Measurements from ENCODE around the gene PI4K2A.
A peak's percentile ranks its signal among the peaks of the same experiment; 100 is the strongest.

PI4K2A gene

DNA sequence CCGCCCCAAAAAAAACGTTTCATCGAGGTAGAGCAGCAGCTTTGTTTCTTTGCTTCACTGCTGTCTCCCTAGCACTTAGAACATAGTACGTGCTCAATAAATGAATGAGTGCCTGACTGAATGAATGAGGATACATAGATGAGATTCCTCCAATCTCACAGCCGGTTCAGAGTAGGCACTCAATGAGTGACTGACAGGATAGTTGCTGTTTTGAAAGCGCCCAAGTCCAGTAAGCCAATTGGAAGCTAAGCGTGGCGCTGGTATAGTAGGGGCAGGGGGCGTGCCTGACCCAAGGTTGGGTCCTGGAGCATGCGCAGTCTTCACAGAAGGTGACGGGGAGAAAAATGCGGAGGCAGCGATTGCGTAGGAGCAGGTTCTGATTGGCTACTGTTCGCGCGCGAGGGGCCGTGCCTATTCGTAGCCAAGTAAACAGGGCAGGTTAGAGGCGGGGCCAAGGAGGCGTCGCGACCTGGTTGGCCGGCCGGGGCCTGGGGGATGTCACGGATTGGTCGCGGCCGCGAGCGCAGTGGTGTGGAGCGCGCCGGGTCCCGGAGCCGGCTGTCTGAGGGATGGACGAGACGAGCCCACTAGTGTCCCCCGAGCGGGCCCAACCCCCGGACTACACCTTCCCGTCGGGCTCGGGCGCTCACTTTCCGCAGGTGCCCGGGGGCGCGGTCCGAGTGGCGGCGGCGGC is at the start of gene PI4K2A:
Gene PI4K2A (plus strand): TSS at position 498 of the 694 bp plus-strand sequence. CDS start 72 bp downstream, at position 570.
- ATAC-seq (ENCODE audit: low read depth) = peak; percentile 94
- Mint-ChIP-seq H3K27me3 (no peaks in the 10 kb centered on the region), H3K9me3 (no peaks in the 10 kb centered on the region), H3K27ac (peak within 1 kb of the TSS; percentile 76), H3K4me1 (peaks cover 15% of the 10 kb centered on the region), H3K4me3 (peak within 1 kb of the TSS; percentile 92), H3K36me3 (peaks cover 7% of the 10 kb centered on the region)
- peak; percentile 90 to 98 for DNase-seq (ENCODE audit: low spot score in 2 of 2)

DNA sequence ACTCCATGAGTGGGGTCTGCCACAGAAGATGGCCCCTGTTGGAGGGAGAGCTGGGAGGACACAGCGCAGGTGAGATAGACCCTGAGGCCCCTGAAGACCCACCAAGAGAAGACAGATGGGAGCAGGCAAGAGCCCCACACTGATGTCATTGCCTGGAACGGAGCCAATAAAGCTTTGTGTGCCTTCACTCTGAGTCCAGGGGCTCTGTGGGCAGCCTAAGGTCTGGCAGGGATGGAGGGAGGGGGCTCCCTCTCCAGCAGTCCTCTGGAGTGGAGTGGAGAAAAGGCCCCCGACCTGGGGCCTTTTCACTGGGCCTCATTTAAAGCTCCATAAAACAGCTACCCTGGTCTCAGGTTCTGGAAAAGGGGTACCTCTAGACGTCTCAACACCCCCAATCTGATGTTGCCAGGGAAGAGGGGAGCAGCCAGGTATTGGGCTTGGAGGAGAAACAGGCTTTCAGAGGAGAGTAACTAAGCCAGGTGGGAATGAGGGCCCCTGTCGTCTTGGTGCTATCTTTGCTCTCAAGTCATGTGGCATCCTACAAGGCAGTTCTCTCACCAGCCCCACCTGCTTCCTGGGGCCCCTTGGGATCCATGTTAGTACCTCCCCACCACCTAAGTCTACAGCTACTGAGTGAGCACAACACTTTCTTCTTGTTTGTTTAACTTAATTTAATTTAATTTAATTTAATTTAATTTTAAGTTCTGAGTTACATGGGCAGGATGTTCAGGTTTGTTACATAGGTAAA is 49.5 kb upstream of the PI4K2A start:
- Mint-ChIP-seq H3K4me3 (no peak overlapping the region), H3K27me3 (no peaks in the 10 kb centered on the region), H3K36me3 (no peaks in the 10 kb centered on the region), H3K4me1 (no peaks in the 10 kb centered on the region), H3K27ac (no peak overlapping the region), H3K9me3 (no peaks in the 10 kb centered on the region)
- DNase-seq (ENCODE audit: low spot score in 2 of 2) = no peak
- ATAC-seq (ENCODE audit: low read depth) = no peak

DNA sequence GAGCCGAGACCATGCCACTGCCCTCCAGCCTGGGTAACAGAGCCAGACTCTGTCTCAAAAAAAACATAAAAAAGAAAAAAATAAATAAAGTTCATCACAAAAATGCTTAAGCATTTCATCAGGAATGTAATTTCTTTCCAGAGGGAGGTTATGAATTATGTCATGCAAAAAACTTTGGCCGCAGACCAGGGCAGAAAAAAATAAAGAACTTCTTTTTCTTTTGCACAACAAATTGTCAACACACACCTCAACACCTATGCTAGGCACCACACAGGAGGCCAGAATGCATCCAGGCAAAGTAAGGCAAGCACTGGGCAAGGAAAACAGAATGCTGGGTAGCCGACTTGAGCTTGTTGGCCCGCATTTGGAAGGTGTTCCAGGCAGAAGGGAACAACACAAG is 47.0 kb upstream of the PI4K2A start:
- Mint-ChIP-seq H3K27ac (no peak overlapping the region), H3K4me1 (no peaks in the 10 kb centered on the region), H3K4me3 (no peak overlapping the region), H3K36me3 (no peaks in the 10 kb centered on the region), H3K9me3 (no peaks in the 10 kb centered on the region), H3K27me3 (no peaks in the 10 kb centered on the region)
- DNase-seq (ENCODE audit: low spot score in 2 of 2) = no peak
- ATAC-seq (ENCODE audit: low read depth) = no peak

DNA sequence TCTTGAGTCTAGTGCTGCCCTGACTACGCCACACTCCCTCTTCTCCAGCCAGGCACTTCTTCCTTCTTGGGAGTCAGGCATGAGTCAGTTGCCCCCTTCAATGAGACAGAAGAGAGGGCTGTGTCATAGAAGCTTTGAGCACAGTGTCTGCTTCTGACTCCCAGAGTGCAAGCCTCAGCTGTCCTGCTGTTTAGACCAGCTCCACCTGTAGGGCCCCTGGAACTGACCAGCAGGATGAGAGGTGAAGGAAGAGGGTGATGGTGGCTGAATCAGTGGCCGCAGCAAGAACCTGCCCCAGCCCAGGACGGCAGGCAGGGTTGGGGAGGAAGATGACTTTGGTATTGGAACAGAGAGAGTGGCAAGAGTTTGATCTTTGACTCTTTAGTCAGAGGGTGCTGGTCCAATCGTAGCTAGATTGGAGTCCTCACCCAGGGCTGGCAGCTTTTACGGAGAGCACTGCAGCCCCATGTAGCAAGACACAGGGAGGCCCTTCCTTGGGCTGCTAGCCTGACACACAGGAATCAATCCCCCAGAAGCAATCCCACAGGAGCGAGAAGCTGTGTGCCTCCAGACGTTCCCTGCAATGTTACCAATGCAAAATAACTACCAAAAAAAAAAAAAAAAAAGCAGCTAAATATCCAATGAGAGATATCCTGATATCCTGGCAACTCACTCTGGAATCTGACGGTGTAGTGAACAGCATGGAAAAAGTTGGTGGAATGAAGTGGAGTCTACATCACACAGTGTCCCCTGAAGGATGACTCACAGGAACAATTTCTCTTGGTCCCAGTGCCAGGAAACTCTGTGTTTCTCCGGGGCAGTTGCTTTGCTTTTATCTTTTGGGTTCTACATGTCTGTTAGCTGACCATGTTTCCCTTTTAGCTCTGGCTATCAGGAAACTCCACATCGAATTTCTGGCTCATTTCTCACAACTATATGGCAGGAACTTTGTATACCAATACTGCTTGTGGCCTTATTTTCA is 44.1 kb upstream of the PI4K2A start:
- Mint-ChIP-seq H3K4me1 (no peaks in the 10 kb centered on the region), H3K27ac (no peak overlapping the region), H3K4me3 (no peak overlapping the region), H3K27me3 (no peaks in the 10 kb centered on the region), H3K36me3 (no peaks in the 10 kb centered on the region), H3K9me3 (no peaks in the 10 kb centered on the region)
- ATAC-seq (ENCODE audit: low read depth) (no peak), DNase-seq (ENCODE audit: low spot score in 2 of 2) (no peak)

DNA sequence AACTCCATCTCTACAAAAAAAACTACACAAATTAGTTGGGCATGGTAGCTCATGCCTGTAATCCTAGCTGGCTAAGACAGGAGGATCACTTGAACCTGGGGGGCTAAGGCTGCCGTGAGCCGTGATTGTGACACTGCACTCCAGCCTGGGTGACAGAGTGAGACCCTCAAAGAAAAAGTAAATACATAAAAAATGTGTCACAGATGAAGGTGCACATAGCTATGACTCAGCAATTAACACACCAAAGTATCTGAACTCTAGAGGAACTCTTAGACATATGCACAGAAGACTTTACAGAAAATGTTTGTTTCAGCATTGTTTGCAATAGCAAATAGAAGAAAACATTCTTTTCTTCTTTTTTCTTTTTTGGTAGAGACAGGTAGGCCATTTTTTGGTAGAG is 42.7 kb upstream of the PI4K2A start:
- DNase-seq (ENCODE audit: low spot score in 2 of 2) (no peak), ATAC-seq (ENCODE audit: low read depth) (no peak)
- H3K9me3 Mint-ChIP-seq = no peaks in the 10 kb centered on the region
- H3K4me3 Mint-ChIP-seq = no peak overlapping the region
- no peak overlapping the region for H3K27ac Mint-ChIP-seq
- H3K4me1 Mint-ChIP-seq = no peaks in the 10 kb centered on the region
- H3K27me3 Mint-ChIP-seq = no peaks in the 10 kb centered on the region
- no peaks in the 10 kb centered on the region for H3K36me3 Mint-ChIP-seq

DNA sequence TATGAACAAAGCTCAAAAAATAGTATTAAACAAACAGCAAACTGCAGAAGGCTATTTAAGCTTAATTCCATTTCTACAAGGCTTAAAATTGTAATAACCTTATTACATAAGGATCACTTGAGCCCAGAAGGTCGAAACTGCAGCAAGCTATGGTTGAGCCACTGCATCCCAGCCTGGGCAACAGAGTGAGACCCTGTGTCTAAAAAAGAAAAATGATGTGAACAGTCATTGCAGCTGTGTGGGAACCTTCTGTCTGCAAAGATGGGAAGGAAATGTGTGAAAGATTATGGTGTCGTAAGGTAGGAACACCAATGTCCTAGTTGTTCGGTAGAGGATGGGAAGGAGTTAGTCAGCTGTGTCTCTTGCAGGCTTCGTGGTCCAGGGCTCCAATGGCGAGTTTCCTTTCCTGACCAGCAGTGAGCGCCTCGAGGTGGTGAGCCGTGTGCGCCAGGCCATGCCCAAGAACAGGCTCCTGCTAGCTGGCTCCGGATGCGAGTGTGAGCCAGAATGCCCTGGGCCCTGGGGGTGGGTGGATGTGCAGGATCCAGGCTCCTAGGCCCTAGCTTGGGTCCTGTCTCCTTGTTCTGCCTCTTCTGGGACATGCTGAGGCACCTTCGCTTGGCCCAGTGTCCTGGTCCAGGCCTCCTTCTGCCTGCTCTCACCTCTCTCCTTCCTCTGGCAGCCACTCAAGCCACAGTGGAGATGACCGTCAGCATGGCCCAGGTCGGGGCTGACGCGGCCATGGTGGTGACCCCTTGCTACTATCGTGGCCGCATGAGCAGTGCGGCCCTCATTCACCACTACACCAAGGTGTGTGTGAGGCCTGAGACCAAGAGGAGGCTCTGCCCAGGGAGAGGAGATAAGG is 41.8 kb upstream of the PI4K2A start:
- no peak for ATAC-seq (ENCODE audit: low read depth)
- Mint-ChIP-seq H3K36me3 (no peaks in the 10 kb centered on the region), H3K9me3 (no peaks in the 10 kb centered on the region), H3K27ac (no peak overlapping the region), H3K4me1 (no peaks in the 10 kb centered on the region), H3K27me3 (no peaks in the 10 kb centered on the region), H3K4me3 (no peak overlapping the region)
- DNase-seq (ENCODE audit: low spot score in 2 of 2) = no peak

DNA sequence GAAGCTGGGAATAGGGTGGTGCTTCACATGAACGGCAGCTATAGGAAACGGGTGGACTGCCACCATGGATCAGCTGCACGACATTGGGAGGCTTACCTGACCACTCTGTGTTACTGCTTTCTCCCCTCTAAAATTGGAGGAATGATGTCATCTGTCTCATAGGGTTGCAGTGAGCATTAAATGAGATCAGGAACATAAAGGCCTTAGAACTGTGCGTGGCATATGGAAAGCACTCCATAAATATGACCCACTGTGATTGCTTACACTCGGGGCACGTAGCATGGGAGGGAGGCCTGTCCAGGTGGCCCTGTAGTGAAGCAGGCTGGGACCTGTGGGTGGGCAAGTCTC is 41.2 kb upstream of the PI4K2A start:
- ATAC-seq (ENCODE audit: low read depth) (no peak), DNase-seq (ENCODE audit: low spot score in 2 of 2) (no peak)
- H3K27me3 Mint-ChIP-seq = no peaks in the 10 kb centered on the region
- no peaks in the 10 kb centered on the region for H3K4me1 Mint-ChIP-seq
- no peak overlapping the region for H3K27ac Mint-ChIP-seq
- no peaks in the 10 kb centered on the region for H3K36me3 Mint-ChIP-seq
- H3K9me3 Mint-ChIP-seq = no peaks in the 10 kb centered on the region
- H3K4me3 Mint-ChIP-seq = no peak overlapping the region

DNA sequence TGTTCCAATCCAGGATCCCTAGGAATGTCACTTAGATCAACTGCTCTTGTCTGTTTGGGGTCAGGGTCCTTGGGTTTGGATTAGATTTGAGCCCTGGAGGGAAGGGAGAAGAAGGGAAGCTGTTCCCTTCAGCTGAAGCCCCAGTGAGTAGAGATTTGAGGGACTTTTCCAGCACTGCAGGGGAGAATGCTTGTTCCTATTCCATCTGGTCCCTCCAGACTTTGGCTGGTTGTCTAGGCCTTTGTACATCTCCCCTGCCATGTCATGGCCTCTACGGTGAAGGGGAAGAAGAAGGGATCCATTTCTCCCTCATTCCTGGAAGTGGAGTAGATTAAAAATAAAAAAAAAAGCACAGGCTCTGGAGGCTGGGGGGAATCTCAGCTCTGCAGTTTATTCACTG is 39.9 kb upstream of the PI4K2A start:
- no peak overlapping the region for H3K4me3 Mint-ChIP-seq
- H3K27me3 Mint-ChIP-seq = no peaks in the 10 kb centered on the region
- no peak for DNase-seq (ENCODE audit: low spot score in 2 of 2)
- no peaks in the 10 kb centered on the region for H3K4me1 Mint-ChIP-seq
- H3K27ac Mint-ChIP-seq = no peak overlapping the region
- H3K36me3 Mint-ChIP-seq = no peaks in the 10 kb centered on the region
- no peak for ATAC-seq (ENCODE audit: low read depth)
- H3K9me3 Mint-ChIP-seq = no peaks in the 10 kb centered on the region

DNA sequence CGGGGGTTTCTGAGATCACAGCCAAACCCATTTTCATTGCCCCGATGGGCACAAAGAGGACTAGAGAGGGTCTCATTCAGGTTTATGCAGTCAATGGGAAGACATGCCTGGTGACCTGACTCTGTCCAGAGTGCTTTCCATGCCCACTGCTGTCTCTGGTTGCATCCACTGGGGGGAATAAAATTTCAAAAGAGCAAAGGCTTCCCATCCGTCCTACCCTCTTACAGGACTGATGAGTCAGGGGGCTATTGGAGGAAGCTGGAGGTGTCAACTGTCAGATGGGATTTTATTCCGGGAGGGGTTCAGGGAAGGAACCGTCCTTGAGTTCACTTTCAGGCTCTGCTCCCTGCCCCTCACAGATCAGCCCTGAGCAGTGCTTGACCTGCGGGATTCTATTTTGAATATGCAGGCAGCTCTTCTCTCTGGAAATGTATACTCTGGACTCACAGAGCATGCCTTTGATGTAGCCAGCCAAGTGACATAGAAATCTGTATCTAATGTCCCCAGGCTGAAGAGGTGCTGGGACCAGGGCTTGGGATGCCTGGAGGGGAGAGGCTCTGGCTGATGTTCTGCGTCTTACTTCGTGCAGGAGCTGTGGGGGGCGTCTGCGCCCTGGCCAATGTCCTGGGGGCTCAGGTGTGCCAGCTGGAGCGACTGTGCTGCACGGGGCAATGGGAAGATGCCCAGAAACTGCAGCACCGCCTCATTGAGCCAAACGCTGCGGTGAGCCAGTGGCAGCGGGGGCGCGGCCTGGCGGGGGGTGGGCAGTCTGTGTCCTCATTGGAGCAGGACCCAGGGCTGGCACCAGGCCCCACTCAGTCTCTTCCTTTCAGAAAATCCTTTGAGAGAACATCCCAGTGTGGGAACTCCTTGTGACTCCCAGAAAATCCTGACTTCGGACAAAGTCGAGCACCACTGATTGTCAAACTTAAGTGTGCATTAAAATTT is 38.9 kb upstream of the PI4K2A start:
- ATAC-seq (ENCODE audit: low read depth) (no peak), DNase-seq (ENCODE audit: low spot score in 2 of 2) (no peak)
- Mint-ChIP-seq H3K27ac (no peak overlapping the region), H3K27me3 (no peaks in the 10 kb centered on the region), H3K4me3 (no peak overlapping the region), H3K9me3 (no peaks in the 10 kb centered on the region), H3K4me1 (no peaks in the 10 kb centered on the region), H3K36me3 (no peaks in the 10 kb centered on the region)

DNA sequence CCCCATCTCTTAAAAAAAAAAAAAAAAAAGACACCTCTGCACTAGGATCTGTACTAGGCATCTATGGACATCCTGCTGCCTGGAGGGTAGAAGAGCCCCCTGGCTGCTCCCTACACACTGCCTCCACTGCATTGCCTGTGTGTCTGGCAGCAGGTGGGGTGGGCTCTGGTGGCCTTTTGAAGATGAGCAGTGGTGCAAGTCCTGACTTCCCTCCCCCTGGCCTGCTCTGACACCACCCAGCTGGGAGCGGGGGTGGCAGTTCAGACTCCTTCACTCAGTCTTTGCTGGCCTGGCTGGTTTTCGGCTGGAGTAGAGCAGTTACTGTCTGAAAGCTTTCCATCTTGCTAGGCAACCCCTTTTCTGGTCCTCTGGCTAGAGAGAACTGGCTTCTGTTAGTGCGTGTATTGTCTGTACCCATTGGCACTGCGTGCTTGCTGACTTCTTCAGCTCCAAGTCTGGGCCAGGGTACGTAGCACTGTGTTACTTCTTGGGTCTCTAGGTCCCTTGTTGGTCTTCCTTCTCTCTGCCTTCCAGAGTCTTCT is 33.3 kb upstream of the PI4K2A start:
- Mint-ChIP-seq H3K27ac (no peak overlapping the region), H3K4me1 (no peaks in the 10 kb centered on the region), H3K36me3 (no peaks in the 10 kb centered on the region), H3K9me3 (no peaks in the 10 kb centered on the region), H3K4me3 (no peak overlapping the region), H3K27me3 (peaks cover 3% of the 10 kb centered on the region)
- no peak for DNase-seq (ENCODE audit: low spot score in 2 of 2)
- ATAC-seq (ENCODE audit: low read depth) = no peak

DNA sequence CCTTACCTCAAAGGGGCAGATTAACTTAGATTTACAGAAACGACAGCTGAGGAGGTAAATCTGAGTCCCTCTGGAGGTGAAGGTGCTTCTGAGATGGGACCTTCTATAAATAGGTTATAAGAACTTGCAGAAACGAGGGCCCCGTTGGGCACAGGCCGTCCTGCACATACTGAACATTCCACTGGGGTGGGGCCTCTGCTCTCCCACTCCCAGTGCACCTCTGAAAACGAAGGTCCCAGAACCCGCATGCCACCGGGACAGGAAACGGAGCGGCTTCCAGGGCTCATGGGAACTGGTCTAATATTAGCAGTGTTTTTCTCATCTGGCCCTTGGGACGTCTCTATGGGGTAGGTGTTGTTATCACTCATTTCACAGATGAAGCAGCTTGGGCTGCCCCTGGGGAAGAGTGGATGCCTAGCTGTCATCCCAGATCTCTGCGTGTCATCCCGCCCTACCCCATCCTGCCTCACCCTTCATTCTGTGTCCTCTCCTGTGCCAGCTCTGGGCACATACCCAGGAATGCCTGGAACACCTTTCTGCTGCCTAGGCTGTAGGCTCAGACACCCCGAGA is 31.4 kb upstream of the PI4K2A start:
- Mint-ChIP-seq H3K36me3 (no peaks in the 10 kb centered on the region), H3K27me3 (peaks cover 3% of the 10 kb centered on the region), H3K4me3 (no peak overlapping the region), H3K4me1 (no peaks in the 10 kb centered on the region), H3K9me3 (no peaks in the 10 kb centered on the region), H3K27ac (no peak overlapping the region)
- ATAC-seq (ENCODE audit: low read depth) (no peak), DNase-seq (ENCODE audit: low spot score in 2 of 2) (no peak)

DNA sequence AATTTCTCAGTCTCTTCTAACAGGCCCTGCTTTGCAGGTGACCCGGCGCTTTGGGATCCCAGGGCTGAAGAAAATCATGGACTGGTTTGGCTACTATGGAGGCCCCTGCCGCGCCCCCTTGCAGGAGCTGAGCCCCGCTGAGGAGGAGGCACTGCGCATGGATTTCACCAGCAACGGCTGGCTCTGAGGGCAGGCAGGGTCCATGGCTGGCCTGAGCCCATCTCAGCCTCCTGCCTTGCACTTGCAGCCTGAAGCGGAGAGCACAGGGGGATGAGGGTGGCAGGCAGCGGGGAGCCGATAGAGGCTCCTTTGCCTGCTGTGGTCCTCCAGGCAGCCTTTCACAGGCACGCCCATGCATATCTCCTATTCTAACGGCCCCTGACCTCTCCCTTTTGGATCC is 29.0 kb upstream of the PI4K2A start:
- Mint-ChIP-seq H3K4me1 (no peaks in the 10 kb centered on the region), H3K36me3 (peaks cover under 1% of the 10 kb centered on the region), H3K9me3 (no peaks in the 10 kb centered on the region), H3K27me3 (peaks cover 3% of the 10 kb centered on the region), H3K4me3 (no peak overlapping the region), H3K27ac (no peak overlapping the region)
- DNase-seq (ENCODE audit: low spot score in 2 of 2) (no peak), ATAC-seq (ENCODE audit: low read depth) (no peak)
